Measurements from ENCODE around the gene SLC35A1. TPM values are rescaled to one million over a fixed set of nuclear protein-coding genes. Genes with fewer than 3 reads are reported as not detected.

Gene SLC35A1
- total RNA-seq, 3 donors from 2014 or later (not counting 1 experiment from before 2014, with no cell fraction given), result 10.9 to 14.8 (median 13.4) TPM

- Mint-ChIP-seq H3K9me3 (no peaks in the 10 kb centered on the region), H3K4me1 (no peaks in the 10 kb centered on the region), H3K4me3 (no peak overlapping the region), H3K27me3 (ENCODE audit: low read depth in 2 of 2) (peaks cover 7 to 11% of the 10 kb centered on the region in 2 donors), H3K36me3 (no peaks in the 10 kb centered on the region), H3K27ac (no peak overlapping the region)
- no peak overlapping the region for H3K27ac ChIP-seq (ENCODE audit: low read length)
- H3K4me1 ChIP-seq (ENCODE audit: control insufficient read depth, insufficient read depth, low read length), result no peaks in the 10 kb centered on the region
- no peak for TF ChIP-seq CTCF (IDR thresholded peaks at IDR 0.05)
- intact Hi-C loops (cut with micrococcal nuclease), result no loop called here
- DNase-seq, result no peak
- H3K9me3 ChIP-seq (ENCODE audit: control insufficient read depth, insufficient read depth, low read length), result no peaks in the 10 kb centered on the region
- 86% methylated on average over 5 of the region's 5 CpGs for WGBS (ENCODE audit: insufficient coverage)
- H3K27me3 ChIP-seq (ENCODE audit: control insufficient read depth, insufficient read depth, low read length), result no peaks in the 10 kb centered on the region
- no peak overlapping the region for H3K4me3 ChIP-seq (ENCODE audit: low read length)
- ATAC-seq, result no peak
- H3K36me3 ChIP-seq (ENCODE audit: control insufficient read depth, insufficient read depth, low read length), result no peaks in the 10 kb centered on the region
Observed at GRCh38 chr6:87431263-87431662, 41.5 kb upstream of the SLC35A1 start.

- WGBS (ENCODE audit: insufficient coverage), result 32% methylated on average over 4 of the region's 4 CpGs
- ATAC-seq (peak; percentile 72 to 86 (median 86)), DNase-seq (peak; percentile 37 to 78)
- Histone ChIP-seq H3K4me3 (ENCODE audit: low read length) (no peak overlapping the region), H3K27ac (ENCODE audit: low read length) (no peak overlapping the region), H3K36me3 (ENCODE audit: control insufficient read depth, insufficient read depth, low read length) (no peaks in the 10 kb centered on the region), H3K27me3 (ENCODE audit: control insufficient read depth, insufficient read depth, low read length) (no peaks in the 10 kb centered on the region), H3K9me3 (ENCODE audit: control insufficient read depth, insufficient read depth, low read length) (no peaks in the 10 kb centered on the region), H3K4me1 (ENCODE audit: control insufficient read depth, insufficient read depth, low read length) (no peaks in the 10 kb centered on the region)
- no peaks in the 10 kb centered on the region for H3K4me1 Mint-ChIP-seq
- intact Hi-C loops (cut with micrococcal nuclease), result no loop called here
- no peak overlapping the region for H3K27ac Mint-ChIP-seq
- no peaks in the 10 kb centered on the region for H3K9me3 Mint-ChIP-seq
- H3K27me3 Mint-ChIP-seq (ENCODE audit: low read depth in 2 of 2), result peaks cover 5 to 13% of the 10 kb centered on the region in 2 donors
- no peak for TF ChIP-seq CTCF (IDR thresholded peaks at IDR 0.05)
- no peak overlapping the region for H3K4me3 Mint-ChIP-seq
- H3K36me3 Mint-ChIP-seq, result no peaks in the 10 kb centered on the region
Observed at GRCh38 chr6:87436435-87436834, 36.3 kb upstream of the SLC35A1 start.

GRCh38 chr6:87441711-87442110 is 31.1 kb upstream of the SLC35A1 start:
- no peaks in the 10 kb centered on the region for H3K4me1 ChIP-seq (ENCODE audit: control insufficient read depth, insufficient read depth, low read length)
- TF ChIP-seq CTCF (IDR thresholded peaks at IDR 0.05), result no peak
- H3K4me3 ChIP-seq (ENCODE audit: low read length), result no peak overlapping the region
- no peak for ATAC-seq
- H3K4me3 Mint-ChIP-seq, result no peak overlapping the region
- no peaks in the 10 kb centered on the region for H3K27me3 ChIP-seq (ENCODE audit: control insufficient read depth, insufficient read depth, low read length)
- H3K9me3 ChIP-seq (ENCODE audit: control insufficient read depth, insufficient read depth, low read length), result no peaks in the 10 kb centered on the region
- H3K27me3 Mint-ChIP-seq (ENCODE audit: low read depth in 2 of 2), result peaks cover 19 to 46% of the 10 kb centered on the region in 2 donors
- no peaks in the 10 kb centered on the region for H3K4me1 Mint-ChIP-seq
- no peak overlapping the region for H3K27ac Mint-ChIP-seq
- DNase-seq, result no peak
- H3K9me3 Mint-ChIP-seq, result peaks cover 0 to 3% of the 10 kb centered on the region in 2 donors
- WGBS (ENCODE audit: insufficient coverage), result 84% methylated on average over 5 of the region's 5 CpGs
- H3K27ac ChIP-seq (ENCODE audit: low read length), result no peak overlapping the region
- H3K36me3 Mint-ChIP-seq, result no peaks in the 10 kb centered on the region
- intact Hi-C loops (cut with micrococcal nuclease), result no loop called here
- no peaks in the 10 kb centered on the region for H3K36me3 ChIP-seq (ENCODE audit: control insufficient read depth, insufficient read depth, low read length)

GRCh38 chr6:87444362-87444761 is 28.4 kb upstream of the SLC35A1 start:
- 92% methylated on average over 2 of the region's 2 CpGs for WGBS (ENCODE audit: insufficient coverage)
- DNase-seq (no peak), ATAC-seq (no peak)
- Histone ChIP-seq H3K4me1 (ENCODE audit: control insufficient read depth, insufficient read depth, low read length) (no peaks in the 10 kb centered on the region), H3K27me3 (ENCODE audit: control insufficient read depth, insufficient read depth, low read length) (no peaks in the 10 kb centered on the region), H3K4me3 (ENCODE audit: low read length) (no peak overlapping the region), H3K27ac (ENCODE audit: low read length) (no peak overlapping the region), H3K36me3 (ENCODE audit: control insufficient read depth, insufficient read depth, low read length) (no peaks in the 10 kb centered on the region), H3K9me3 (ENCODE audit: control insufficient read depth, insufficient read depth, low read length) (no peaks in the 10 kb centered on the region)
- Mint-ChIP-seq H3K9me3 (peaks cover 0 to 3% of the 10 kb centered on the region in 2 donors), H3K27me3 (ENCODE audit: low read depth in 2 of 2) (peaks cover 24 to 62% of the 10 kb centered on the region in 2 donors), H3K27ac (no peak overlapping the region), H3K36me3 (no peaks in the 10 kb centered on the region), H3K4me1 (no peaks in the 10 kb centered on the region), H3K4me3 (no peak overlapping the region)
- intact Hi-C loops (cut with micrococcal nuclease), result no loop called here
- TF ChIP-seq CTCF (IDR thresholded peaks at IDR 0.05), result no peak
